GM12801 (cell line): ENCODE results near the gene MTIF3.

Experiments used
- CTCF ChIP-seq: IDR thresholded peaks from one replicate; pipeline ENCODE4 v1.5.1; 2011; ENCODE audit warnings: control low read depth; ENCODE audit not compliant: insufficient read length; ENCODE audit errors: extremely low read depth

The MTIF3 gene

GRCh38 chr13:27409013-27409412, 41.4 kb downstream of the MTIF3 start:
- TF ChIP-seq CTCF, result no peak

GRCh38 chr13:27408074-27408473, 42.3 kb downstream of the MTIF3 start:
- no peak for TF ChIP-seq CTCF

- TF ChIP-seq CTCF, result no peak
Measured at GRCh38 chr13:27406178-27406939, 44.0 kb downstream of the MTIF3 start.

- no peak for TF ChIP-seq CTCF
Measured at GRCh38 chr13:27405546-27406134, 44.7 kb downstream of the MTIF3 start.

- no peak for TF ChIP-seq CTCF
Measured at GRCh38 chr13:27404680-27405079, 45.7 kb downstream of the MTIF3 start.

GRCh38 chr13:27403727-27404385, 46.5 kb downstream of the MTIF3 start:
- no peak for TF ChIP-seq CTCF

GRCh38 chr13:27403203-27403678, 47.1 kb downstream of the MTIF3 start:
- TF ChIP-seq CTCF, result no peak
